GM12878 (cell line): ENCODE results near the gene RUNX3. TPM values are rescaled to one million over a fixed set of nuclear protein-coding genes. Genes with fewer than 3 reads are reported as not detected.

Experiments used
- BMI1 ChIP-seq: fragments of 450-650 bp; IDR thresholded peaks from 2 replicates; pipeline ENCODE4 v1.6.1; 2016; ENCODE audit warnings: mild to moderate bottlenecking, moderate library complexity, borderline replicate concordance
- IKZF1 ChIP-seq: fragments of 450-650 bp; conservative IDR thresholded peaks from 2 replicates; pipeline ENCODE4 v1.6.1; 2017; ENCODE audit warnings: antibody characterized with exemption, mild to moderate bottlenecking
- IRF4 ChIP-seq: IDR thresholded peaks from 2 replicates; pipeline ENCODE4 v1.6.1; 2011; ENCODE audit warnings: low read depth, low read length
- MTA2 ChIP-seq: fragments of 450-650 bp; IDR thresholded peaks from 2 replicates; pipeline ENCODE4 v1.6.1; 2016; ENCODE audit warnings: low read depth, mild to moderate bottlenecking, moderate library complexity
- NR2C1 ChIP-seq: fragments of 450-650 bp; IDR thresholded peaks from 2 replicates; pipeline ENCODE4 v1.6.1; 2017; ENCODE audit warnings: antibody characterized with exemption, mild to moderate bottlenecking, moderate library complexity
- RCOR1 ChIP-seq: conservative IDR thresholded peaks from 2 replicates; pipeline ENCODE4 v1.6.1; 2012; ENCODE audit warnings: low read depth, low read length, improper control_type of control experiment
- SREBF2 ChIP-seq: IDR thresholded peaks from 2 replicates; pipeline ENCODE4 v1.6.1; 2012; ENCODE audit warnings: mild to moderate bottlenecking, low read length
- TCF12 ChIP-seq: IDR thresholded peaks from 2 replicates; pipeline ENCODE4 v1.6.1; 2011; ENCODE audit warnings: low read depth, mild to moderate bottlenecking, low read length
- polyA plus RNA-seq, 11 experiments: library from polyadenylated mRNA; depleted of rRNA in 4 of 11; unstranded in 6 of 11; stranded (reverse) in 5 of 11; fragments of >200 nt; fragmentation: Nextera tagmentation in 4 of 11; fragmentation: Illumina TruSeq in 1 of 11; extraction: Ambion mirVana in 4 of 11; extraction: Trizol in 1 of 11; gene quantifications; 1 replicate in 1 of 11; 2 replicates in 10 of 11; pipeline versions ENCODE4 v1.2.1 to v1.2.3, GENCODE V29; 2011 to 2016; ENCODE audit warnings: inconsistent platforms in 2 of 11, missing spikeins in 2 of 11, low read depth in 1 of 11
- total RNA-seq, 4 experiments: library from RNA; depleted of rRNA in 3 of 4; stranded (reverse); fragments of >200 nt in 3 of 4; fragmentation: Illumina TruSeq in 1 of 4; extraction: Trizol in 1 of 4; gene quantifications; 2 replicates each; pipeline versions ENCODE4 v1.2.1 to v1.2.3, GENCODE V29; 2013 to 2021
- TF ChIP-seq, protein P1 (sequence below): fragments of 450-650 bp; IDR thresholded peaks from 2 replicates; pipeline ENCODE4 v1.6.1; 2017; ENCODE audit warnings: mild to moderate bottlenecking, moderate library complexity

Gene RUNX3
- total and polyA plus RNA-seq, 10 of the 15 experiments (the other 5 are each of a cell fraction or from before 2014, with no cell fraction given) = 19.0 to 151 (median 31.4) TPM

DNA sequence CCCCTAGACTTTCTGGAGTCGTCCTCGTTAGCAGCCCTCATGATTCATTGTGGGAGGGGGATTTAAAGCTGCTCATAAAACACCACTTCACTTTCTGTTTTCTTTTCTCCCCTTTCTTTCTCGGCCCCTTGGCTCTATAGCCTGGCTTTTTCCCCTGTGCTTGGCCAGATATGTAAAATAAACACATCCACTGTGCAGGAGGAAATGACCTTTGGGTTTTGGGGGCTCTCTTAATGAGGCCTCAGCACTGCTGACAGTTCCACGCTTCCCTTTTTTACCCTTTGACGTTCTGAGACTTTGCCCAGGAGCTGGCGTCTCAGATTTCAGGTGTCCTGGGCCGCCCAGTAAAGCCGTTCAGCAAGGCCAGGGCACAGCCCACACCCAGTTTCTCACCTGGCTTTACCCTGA lies 65.7 kb downstream of the RUNX3 start (continued):
- peak; percentile 95 for TF ChIP-seq MTA2
- TF ChIP-seq RCOR1 = no peak
- TF ChIP-seq IRF4 = no peak
- peak; percentile 41; the same call in 1 of the 2 replicates for TF ChIP-seq NR2C1
- no peak for TF ChIP-seq TCF12
- peak; percentile 46; the same call in 1 of the 2 replicates for TF ChIP-seq BMI1
- TF ChIP-seq SREBF2 = no peak
- peak; percentile 79 for TF ChIP-seq IKZF1
- TF ChIP-seq, protein P1, sequence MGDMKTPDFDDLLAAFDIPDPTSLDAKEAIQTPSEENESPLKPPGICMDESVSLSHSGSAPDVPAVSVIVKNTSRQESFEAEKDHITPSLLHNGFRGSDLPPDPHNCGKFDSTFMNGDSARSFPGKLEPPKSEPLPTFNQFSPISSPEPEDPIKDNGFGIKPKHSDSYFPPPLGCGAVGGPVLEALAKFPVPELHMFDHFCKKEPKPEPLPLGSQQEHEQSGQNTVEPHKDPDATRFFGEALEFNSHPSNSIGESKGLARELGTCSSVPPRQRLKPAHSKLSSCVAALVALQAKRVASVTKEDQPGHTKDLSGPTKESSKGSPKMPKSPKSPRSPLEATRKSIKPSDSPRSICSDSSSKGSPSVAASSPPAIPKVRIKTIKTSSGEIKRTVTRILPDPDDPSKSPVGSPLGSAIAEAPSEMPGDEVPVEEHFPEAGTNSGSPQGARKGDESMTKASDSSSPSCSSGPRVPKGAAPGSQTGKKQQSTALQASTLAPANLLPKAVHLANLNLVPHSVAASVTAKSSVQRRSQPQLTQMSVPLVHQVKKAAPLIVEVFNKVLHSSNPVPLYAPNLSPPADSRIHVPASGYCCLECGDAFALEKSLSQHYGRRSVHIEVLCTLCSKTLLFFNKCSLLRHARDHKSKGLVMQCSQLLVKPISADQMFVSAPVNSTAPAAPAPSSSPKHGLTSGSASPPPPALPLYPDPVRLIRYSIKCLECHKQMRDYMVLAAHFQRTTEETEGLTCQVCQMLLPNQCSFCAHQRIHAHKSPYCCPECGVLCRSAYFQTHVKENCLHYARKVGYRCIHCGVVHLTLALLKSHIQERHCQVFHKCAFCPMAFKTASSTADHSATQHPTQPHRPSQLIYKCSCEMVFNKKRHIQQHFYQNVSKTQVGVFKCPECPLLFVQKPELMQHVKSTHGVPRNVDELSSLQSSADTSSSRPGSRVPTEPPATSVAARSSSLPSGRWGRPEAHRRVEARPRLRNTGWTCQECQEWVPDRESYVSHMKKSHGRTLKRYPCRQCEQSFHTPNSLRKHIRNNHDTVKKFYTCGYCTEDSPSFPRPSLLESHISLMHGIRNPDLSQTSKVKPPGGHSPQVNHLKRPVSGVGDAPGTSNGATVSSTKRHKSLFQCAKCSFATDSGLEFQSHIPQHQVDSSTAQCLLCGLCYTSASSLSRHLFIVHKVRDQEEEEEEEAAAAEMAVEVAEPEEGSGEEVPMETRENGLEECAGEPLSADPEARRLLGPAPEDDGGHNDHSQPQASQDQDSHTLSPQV = 0 out of 2 replicates have a peak, but pooled peaks have one; percentile 44
